NK-92 (cell line): ENCODE data around the gene PGAP6.
A peak's percentile ranks its signal among the peaks of the same experiment; 100 is the strongest.
"Not testable (repeated sequence)": the region's sequence is repeated elsewhere in the genome, so short reads cannot be mapped to it uniquely, and the experiment has no call there.

Source experiments
- DNase-seq: peaks from one replicate; lab custom pipeline; 2025; ENCODE audit not compliant: unreplicated experiment; lab: John Stamatoyannopoulos, UW

PGAP6 gene

DNA sequence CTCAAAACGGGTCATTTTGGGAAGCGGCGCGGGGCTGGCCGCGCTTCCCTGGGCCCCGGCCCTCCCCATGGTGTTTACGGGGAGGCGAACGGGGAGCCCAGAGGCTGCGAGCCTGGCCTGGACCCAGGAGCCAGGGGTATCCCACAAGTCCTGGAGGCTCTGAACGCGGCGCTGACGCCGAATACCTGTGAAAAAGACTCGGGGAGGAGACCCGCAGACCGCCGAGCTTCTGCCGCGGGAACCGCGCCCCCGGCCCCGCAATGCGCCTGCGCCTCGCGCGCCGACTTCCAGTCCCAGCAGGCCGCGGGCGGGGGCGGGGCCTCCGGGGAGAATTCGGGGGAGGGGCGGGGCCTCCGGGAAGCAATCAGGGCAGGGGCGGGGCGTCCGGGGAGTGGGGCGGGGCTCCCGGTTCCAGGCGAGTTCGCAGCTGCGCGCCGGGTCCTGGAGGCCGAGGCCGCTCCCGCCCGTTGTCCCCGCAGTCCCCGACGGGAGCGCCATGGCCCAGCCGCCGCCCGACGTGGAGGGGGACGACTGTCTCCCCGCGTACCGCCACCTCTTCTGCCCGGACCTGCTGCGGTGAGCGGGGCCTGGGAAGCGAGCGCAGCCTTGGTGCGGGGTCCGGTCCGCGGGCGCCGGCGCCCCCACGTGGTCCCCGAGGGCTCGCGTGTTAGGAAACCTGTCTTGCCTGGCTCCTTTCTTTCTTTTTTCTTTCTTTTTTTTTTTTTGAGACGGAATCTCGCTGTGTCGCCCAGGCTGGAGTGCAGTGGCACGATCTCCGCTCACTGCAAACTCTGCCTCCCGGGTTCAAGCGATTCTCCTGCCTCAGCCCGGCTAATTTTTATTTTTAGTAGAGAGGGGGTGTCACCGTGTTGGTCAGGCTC lies 19.9 kb upstream of the PGAP6 start, which contains the start of gene DECR2:
DECR2 (plus strand) TSS at position 418 of the 881 bp plus-strand sequence; CDS start at position 497, 79 bp downstream.
- peak; percentile 91 for DNase-seq

DNA sequence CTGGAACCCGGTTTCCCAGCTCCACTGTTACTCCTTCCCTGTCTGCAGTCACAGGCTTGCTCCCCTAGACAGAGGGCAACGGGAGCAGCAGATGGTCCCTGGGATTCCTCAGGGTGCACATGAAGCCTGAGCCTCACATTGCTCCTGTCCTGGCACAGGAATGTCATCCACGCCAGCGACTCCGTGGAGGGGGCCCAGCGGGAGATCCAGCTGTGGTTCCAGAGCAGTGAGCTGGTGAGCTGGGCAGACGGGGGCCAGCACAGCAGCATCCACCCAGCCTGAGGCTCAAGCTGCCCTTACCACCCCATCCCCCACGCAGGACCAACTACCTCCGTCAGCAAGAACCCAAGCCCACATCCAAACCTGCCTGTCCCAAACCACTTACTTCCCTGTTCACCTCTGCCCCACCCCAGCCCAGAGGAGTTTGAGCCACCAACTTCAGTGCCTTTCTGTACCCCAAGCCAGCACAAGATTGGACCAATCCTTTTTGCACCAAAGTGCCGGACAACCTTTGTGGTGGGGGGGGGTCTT lies 18.3 kb upstream of the PGAP6 start:
- DNase-seq, result no peak

DNA sequence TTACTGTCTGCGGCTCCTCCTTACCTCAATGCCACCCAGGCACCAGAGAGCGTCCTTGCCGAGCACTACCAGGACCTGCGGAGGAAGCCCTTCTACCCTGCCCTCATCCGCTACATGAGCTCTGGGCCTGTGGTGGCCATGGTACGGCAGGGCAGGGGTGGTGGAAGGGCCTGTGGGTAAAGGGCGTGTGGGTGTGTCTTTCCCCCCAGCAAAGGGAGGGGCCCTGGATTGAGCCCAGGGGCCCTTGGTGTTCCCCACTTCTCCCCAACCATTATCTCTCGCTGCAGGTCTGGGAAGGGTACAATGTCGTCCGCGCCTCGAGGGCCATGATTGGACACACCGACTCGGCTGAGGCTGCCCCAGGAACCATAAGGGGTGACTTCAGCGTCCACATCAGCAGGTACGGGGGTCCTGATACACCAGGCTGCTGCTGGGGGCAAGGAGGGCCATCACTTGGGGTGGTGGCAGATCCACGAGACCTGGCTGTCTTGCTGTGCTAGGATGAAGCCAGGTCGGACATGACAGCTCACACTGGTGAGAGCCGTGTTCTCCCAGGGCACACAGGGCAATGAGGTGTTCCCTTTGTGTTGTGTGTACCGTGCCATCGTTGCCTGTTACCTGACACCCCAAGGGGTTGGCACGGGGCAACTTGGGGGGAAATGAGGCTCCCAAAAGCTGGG lies 17.7 kb upstream of the PGAP6 start:
- no peak for DNase-seq

- no peak for DNase-seq
Measured at GRCh38 chr16:398561-399339, 17.0 kb upstream of the PGAP6 start.

GRCh38 chr16:397736-398332 lies 16.1 kb upstream of the PGAP6 start:
- DNase-seq, result no peak

- no peak for DNase-seq
Measured at GRCh38 chr16:397135-397661, 15.4 kb upstream of the PGAP6 start, which contains the start of gene NME4. TSS of gene NME4 (plus strand) at chr16:397199. CDS start at chr16:397223, 24 bp downstream.

GRCh38 chr16:396605-397004 lies 14.8 kb upstream of the PGAP6 start:
- DNase-seq, result no peak

- DNase-seq, result no peak
Measured at GRCh38 chr16:396199-396598, 14.4 kb upstream of the PGAP6 start.

GRCh38 chr16:392450-393030 lies 10.8 kb upstream of the PGAP6 start:
- DNase-seq, result no peak

- no peak for DNase-seq
Measured at GRCh38 chr16:391885-392335, 10.1 kb upstream of the PGAP6 start.

DNA sequence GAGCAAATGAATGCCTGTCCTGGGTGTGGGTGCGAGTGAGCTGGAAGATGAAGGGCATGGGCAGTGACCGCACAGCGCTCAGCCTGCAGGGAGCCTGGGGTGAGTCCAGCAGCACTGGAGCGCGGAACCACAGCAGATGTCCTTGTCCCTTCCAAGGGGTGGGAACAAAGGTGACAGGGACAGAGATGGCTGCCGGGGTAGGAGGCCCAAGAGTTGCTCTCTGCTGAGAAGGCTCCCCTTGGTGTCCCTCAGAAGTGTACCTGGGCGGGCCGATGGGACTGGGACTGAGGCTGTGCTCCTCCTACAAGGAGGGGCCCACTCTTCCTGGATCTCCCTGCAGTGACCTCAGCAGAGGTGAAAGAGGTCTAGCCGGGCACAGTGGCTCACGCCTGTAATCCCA lies 7.6 kb upstream of the PGAP6 start:
- no peak for DNase-seq

GRCh38 chr16:387761-388666 lies 6.2 kb upstream of the PGAP6 start:
- not testable (repeated sequence) for DNase-seq

GRCh38 chr16:386641-387156 lies 4.9 kb upstream of the PGAP6 start:
- DNase-seq, result no peak

DNA sequence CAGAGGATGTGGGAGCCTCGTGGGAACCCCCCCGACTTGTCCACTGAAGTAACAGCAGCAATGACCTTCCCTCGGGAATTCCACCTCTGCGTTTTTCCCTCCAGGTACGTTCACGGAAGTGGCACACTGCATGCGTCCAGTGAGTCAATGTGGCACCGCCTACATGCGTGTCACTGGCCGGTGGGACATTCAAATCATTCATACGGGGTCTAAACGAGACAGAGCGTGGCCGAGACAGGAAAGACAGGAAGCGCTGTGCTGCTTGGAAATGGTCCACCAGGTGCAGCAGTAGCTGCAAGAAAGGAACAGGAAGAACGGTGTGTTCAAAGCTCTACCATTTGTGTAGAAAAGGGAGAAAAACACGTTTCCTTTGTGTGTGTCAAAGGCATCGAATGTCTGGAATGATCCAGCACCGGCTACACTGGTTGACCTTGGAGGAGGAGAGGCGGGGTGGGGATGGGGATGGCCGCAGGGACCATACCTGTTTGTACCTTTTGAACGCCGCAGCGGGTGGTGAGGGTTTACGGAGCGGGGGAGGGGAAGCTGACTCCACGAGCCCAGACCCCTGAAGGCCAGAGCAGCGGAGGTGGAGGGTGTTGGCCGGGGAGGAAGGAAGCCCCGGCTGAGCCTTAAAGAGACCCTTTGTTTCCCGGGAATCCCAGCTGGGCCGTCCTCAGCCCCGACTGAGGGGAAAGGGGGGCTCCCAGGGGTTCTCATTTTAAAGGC lies 1.7 kb upstream of the PGAP6 start:
- no peak for DNase-seq

DNA sequence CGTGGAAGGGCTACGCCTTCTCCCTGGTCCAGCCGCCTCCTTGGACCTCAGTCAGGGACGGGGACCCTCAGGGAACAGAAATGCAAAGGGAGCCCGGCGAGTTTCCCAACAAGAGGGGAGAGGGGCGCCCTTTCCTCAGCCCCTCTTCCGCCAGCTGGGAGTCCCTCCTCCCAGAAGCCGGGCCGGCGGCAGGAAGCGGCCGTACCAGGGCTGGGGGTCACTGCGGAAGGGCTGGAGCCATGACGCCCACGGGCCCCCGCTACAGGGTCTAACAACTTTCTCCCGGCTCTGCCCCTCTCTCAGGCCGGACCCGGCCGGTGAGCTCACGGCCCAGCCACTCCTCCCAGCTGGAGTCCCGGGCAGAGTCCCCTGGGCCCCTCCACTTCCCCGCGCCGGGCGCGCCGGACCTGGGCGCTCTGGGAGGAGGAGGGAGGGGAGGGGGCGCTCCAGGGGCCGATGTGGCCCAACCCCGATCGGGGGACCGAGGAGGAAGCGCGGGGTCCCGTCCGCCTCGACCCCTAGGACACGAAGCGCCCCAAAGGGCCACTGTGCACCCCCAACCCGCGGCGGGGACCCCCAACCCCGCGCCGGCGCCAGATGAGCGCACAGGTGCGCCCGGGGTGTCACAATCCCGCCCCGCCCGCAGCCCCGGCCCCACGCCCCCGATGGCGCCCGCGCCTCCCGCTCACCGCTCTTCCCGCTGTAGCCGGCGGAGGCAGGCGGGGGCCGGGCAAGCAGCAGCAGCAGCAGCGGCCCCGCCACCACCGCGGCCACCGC lies 578 bp downstream of the PGAP6 start:
- no peak for DNase-seq

DNA sequence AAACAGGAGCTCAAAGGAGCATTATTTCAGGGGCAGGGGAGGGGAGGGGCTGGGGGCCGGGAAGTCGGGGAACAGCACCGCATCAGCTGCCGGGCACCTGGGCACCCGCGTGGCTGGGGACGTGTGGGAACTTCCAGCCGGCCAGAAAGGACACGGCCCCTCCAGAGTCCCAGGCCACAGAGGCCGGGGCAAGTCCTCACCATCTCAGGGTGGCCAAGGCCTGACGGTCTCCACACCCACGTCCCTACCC lies 1.1 kb downstream of the PGAP6 start:
- DNase-seq, result no peak

GRCh38 chr16:379961-380761 lies 1.6 kb downstream of the PGAP6 start:
- no peak for DNase-seq
